Neural cell (in vitro differentiated cells): Measurements from ENCODE around the gene PNPLA3. TPM values are rescaled to one million over a fixed set of nuclear protein-coding genes. Genes with fewer than 3 reads are reported as not detected.

ENCODE experiments used
- H2AFZ ChIP-seq: fragments of 200-600, 300-800 bp; sonication (generic), shearing (Covaris generic); 2 replicates; pipeline ENCODE4 v1.6.0; 2014; ENCODE audit warnings: low read depth, mild to moderate bottlenecking, antibody characterized with exemption, low read length, moderate library complexity
- H3F3A ChIP-seq: fragments of 200-600 bp; shearing (Covaris generic); 2 replicates; pipeline ENCODE4 v1.6.1; 2016; ENCODE audit warnings: mild to moderate bottlenecking, moderate library complexity, mixed read lengths, antibody characterized with exemption, low read length; ENCODE audit not compliant: insufficient read depth, poor library complexity, severe bottlenecking
- H3K27ac ChIP-seq: fragments of 200-600, 300-800 bp; sonication (generic), shearing (Covaris generic); 2 replicates; pipeline ENCODE4 v1.5.1; 2014; ENCODE audit warnings: mild to moderate bottlenecking, low read length, moderate library complexity
- H3K27me3 ChIP-seq: fragments of 300-800, 200-600 bp; sonication (generic), shearing (Covaris generic); 2 replicates; pipeline ENCODE4 v1.6.0; 2014; ENCODE audit warnings: mild to moderate bottlenecking, low read depth, low read length, moderate library complexity; ENCODE audit not compliant: insufficient read depth
- H3K36me3 ChIP-seq: fragments of 300-800, 200-600 bp; sonication (generic), shearing (Covaris generic); 2 replicates; pipeline ENCODE4 v1.5.1; 2014; ENCODE audit warnings: mild to moderate bottlenecking, antibody characterized with exemption, low read length, moderate library complexity; ENCODE audit not compliant: insufficient read depth
- H3K4me2 ChIP-seq: fragments of 300-800, 200-600 bp; sonication (generic), shearing (Covaris generic); 2 replicates; pipeline ENCODE4 v1.6.0; 2014; ENCODE audit warnings: mild to moderate bottlenecking, low read length
- H3K4me3 ChIP-seq: fragments of 300-800, 200-600 bp; sonication (generic), shearing (Covaris generic); 2 replicates; pipeline ENCODE4 v1.5.1; 2014; ENCODE audit warnings: mild to moderate bottlenecking, low read length, moderate library complexity
- H3K79me2 ChIP-seq: fragments of 200-600 bp; shearing (Covaris generic); replicated peaks from 2 replicates; pipeline ENCODE4 v1.6.0; 2014; ENCODE audit warnings: mild to moderate bottlenecking, low read length, moderate library complexity; ENCODE audit not compliant: insufficient read depth
- H3K9ac ChIP-seq: fragments of 300-800, 200-600 bp; sonication (generic), shearing (Covaris generic); 2 replicates; pipeline ENCODE4 v1.6.1; 2016; ENCODE audit warnings: mild to moderate bottlenecking, low read length, mixed read lengths
- H3K9me2 ChIP-seq: fragments of 200-600 bp; shearing (Covaris generic); 2 replicates; pipeline ENCODE4 v1.6.1; 2016; ENCODE audit warnings: mild to moderate bottlenecking, low read length, mixed read lengths; ENCODE audit not compliant: insufficient read depth
- H3K9me3 ChIP-seq: fragments of 200-600, 300-800 bp; sonication (generic), shearing (Covaris generic); 2 replicates; pipeline ENCODE4 v1.6.1; 2016; ENCODE audit warnings: mild to moderate bottlenecking, mixed run types, low read length, moderate library complexity, mixed read lengths
- H4K20me1 ChIP-seq: fragments of 200-600 bp; shearing (Covaris generic); 2 replicates; pipeline ENCODE4 v1.6.1; 2016; ENCODE audit warnings: mild to moderate bottlenecking, mixed run types; ENCODE audit not compliant: insufficient read depth
- EP300 ChIP-seq: fragments of 450-650 bp; conservative IDR thresholded peaks from 2 replicates; pipeline ENCODE4 v1.6.1; 2014; ENCODE audit warnings: antibody characterized with exemption, mild to moderate bottlenecking, moderate library complexity; ENCODE audit not compliant: poor library complexity, severe bottlenecking
- EZH2 ChIP-seq: fragments of 200-600, 300-800 bp; shearing (Covaris generic), sonication (generic); IDR thresholded peaks from 2 replicates; pipeline ENCODE4 v1.6.1; 2014; ENCODE audit warnings: antibody characterized with exemption, low read length, borderline replicate concordance, mild to moderate bottlenecking; ENCODE audit not compliant: insufficient read depth, poor library complexity, severe bottlenecking
- MXI1 ChIP-seq: fragments of 450-650 bp; conservative IDR thresholded peaks from 2 replicates; pipeline ENCODE4 v1.6.1; 2014; ENCODE audit warnings: antibody characterized with exemption, mild to moderate bottlenecking; ENCODE audit not compliant: poor library complexity, severe bottlenecking
- POLR2AphosphoS5 ChIP-seq: IDR thresholded peaks from 2 replicates; pipeline ENCODE4 v1.6.1; 2012
- RAD21 ChIP-seq: fragments of 450-650 bp; conservative IDR thresholded peaks from 2 replicates; pipeline ENCODE4 v1.6.1; 2014; ENCODE audit warnings: antibody characterized with exemption, mild to moderate bottlenecking, moderate library complexity
- SMC3 ChIP-seq: fragments of 450-650 bp; conservative IDR thresholded peaks from 2 replicates; pipeline ENCODE4 v1.6.1; 2014; ENCODE audit warnings: antibody characterized with exemption, mild to moderate bottlenecking, moderate library complexity; ENCODE audit not compliant: poor library complexity
- TAF1 ChIP-seq: IDR thresholded peaks from 2 replicates; pipeline ENCODE4 v1.6.1; 2012; ENCODE audit warnings: low read depth
- polyA plus RNA-seq: library from polyadenylated mRNA; depleted of rRNA; stranded (reverse); fragments of >200 nt; gene quantifications from 2 replicates; pipeline ENCODE4 v1.2.3, GENCODE V29; 2014
- TF ChIP-seq, protein P1 (sequence below): fragments of 450-650 bp; IDR thresholded peaks from 2 replicates; pipeline ENCODE4 v1.5.1; 2014; ENCODE audit warnings: antibody characterized with exemption, mild to moderate bottlenecking, moderate library complexity; ENCODE audit not compliant: poor library complexity, severe bottlenecking
- TF ChIP-seq, protein P2 (sequence below): IDR thresholded peaks from 2 replicates; pipeline ENCODE4 v1.6.1; 2012; ENCODE audit warnings: borderline replicate concordance

Gene PNPLA3
- polyA plus RNA-seq, 1 donor from 2014 or later = 6.5 TPM

DNA sequence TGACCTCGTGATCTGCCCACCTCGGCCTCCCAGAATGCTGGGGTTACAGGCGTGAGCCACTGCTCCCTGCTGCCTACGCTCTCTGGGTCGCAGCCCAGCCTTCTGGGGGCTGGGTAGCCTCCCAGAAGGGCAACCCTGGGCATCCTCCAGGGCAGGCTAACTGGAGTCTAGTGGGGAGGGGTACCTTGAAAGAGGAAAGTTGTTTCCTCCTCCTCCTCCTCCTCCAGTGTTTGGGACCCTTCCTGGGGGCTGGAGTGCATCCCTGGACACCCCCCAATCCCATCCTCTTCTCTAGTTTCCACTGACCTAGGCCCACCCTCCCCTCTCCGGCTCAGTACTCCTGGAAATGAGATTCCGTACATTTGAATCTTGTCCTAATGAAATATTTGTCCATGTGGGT lies 1.3 kb downstream of the PNPLA3 start:
- H3K9me2 ChIP-seq = no peaks in the 10 kb centered on the region
- no peaks in the 10 kb centered on the region for H3K27me3 ChIP-seq
- peak overlapping the region; percentile 36 for H3K9ac ChIP-seq
- H3F3A ChIP-seq = no peaks in the 10 kb centered on the region
- no peak overlapping the region for H3K27ac ChIP-seq
- H2AFZ ChIP-seq = no peak overlapping the region
- H3K4me3 ChIP-seq = peak overlapping the region; percentile 85
- no peaks in the 10 kb centered on the region for H3K79me2 ChIP-seq
- no peaks in the 10 kb centered on the region for H3K36me3 ChIP-seq
- no peaks in the 10 kb centered on the region for H4K20me1 ChIP-seq
- no peaks in the 10 kb centered on the region for H3K9me3 ChIP-seq
- no peak overlapping the region for H3K4me2 ChIP-seq
- no peak for TF ChIP-seq POLR2AphosphoS5
- TF ChIP-seq EZH2 = no peak
- TF ChIP-seq RAD21 = no peak
- no peak for TF ChIP-seq TAF1
- no peak for TF ChIP-seq SMC3
- TF ChIP-seq, protein P1, sequence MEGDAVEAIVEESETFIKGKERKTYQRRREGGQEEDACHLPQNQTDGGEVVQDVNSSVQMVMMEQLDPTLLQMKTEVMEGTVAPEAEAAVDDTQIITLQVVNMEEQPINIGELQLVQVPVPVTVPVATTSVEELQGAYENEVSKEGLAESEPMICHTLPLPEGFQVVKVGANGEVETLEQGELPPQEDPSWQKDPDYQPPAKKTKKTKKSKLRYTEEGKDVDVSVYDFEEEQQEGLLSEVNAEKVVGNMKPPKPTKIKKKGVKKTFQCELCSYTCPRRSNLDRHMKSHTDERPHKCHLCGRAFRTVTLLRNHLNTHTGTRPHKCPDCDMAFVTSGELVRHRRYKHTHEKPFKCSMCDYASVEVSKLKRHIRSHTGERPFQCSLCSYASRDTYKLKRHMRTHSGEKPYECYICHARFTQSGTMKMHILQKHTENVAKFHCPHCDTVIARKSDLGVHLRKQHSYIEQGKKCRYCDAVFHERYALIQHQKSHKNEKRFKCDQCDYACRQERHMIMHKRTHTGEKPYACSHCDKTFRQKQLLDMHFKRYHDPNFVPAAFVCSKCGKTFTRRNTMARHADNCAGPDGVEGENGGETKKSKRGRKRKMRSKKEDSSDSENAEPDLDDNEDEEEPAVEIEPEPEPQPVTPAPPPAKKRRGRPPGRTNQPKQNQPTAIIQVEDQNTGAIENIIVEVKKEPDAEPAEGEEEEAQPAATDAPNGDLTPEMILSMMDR = no peak
- TF ChIP-seq EP300 = no peak
- no peak for TF ChIP-seq MXI1
- TF ChIP-seq, protein P2, sequence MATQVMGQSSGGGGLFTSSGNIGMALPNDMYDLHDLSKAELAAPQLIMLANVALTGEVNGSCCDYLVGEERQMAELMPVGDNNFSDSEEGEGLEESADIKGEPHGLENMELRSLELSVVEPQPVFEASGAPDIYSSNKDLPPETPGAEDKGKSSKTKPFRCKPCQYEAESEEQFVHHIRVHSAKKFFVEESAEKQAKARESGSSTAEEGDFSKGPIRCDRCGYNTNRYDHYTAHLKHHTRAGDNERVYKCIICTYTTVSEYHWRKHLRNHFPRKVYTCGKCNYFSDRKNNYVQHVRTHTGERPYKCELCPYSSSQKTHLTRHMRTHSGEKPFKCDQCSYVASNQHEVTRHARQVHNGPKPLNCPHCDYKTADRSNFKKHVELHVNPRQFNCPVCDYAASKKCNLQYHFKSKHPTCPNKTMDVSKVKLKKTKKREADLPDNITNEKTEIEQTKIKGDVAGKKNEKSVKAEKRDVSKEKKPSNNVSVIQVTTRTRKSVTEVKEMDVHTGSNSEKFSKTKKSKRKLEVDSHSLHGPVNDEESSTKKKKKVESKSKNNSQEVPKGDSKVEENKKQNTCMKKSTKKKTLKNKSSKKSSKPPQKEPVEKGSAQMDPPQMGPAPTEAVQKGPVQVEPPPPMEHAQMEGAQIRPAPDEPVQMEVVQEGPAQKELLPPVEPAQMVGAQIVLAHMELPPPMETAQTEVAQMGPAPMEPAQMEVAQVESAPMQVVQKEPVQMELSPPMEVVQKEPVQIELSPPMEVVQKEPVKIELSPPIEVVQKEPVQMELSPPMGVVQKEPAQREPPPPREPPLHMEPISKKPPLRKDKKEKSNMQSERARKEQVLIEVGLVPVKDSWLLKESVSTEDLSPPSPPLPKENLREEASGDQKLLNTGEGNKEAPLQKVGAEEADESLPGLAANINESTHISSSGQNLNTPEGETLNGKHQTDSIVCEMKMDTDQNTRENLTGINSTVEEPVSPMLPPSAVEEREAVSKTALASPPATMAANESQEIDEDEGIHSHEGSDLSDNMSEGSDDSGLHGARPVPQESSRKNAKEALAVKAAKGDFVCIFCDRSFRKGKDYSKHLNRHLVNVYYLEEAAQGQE = no peak

DNA sequence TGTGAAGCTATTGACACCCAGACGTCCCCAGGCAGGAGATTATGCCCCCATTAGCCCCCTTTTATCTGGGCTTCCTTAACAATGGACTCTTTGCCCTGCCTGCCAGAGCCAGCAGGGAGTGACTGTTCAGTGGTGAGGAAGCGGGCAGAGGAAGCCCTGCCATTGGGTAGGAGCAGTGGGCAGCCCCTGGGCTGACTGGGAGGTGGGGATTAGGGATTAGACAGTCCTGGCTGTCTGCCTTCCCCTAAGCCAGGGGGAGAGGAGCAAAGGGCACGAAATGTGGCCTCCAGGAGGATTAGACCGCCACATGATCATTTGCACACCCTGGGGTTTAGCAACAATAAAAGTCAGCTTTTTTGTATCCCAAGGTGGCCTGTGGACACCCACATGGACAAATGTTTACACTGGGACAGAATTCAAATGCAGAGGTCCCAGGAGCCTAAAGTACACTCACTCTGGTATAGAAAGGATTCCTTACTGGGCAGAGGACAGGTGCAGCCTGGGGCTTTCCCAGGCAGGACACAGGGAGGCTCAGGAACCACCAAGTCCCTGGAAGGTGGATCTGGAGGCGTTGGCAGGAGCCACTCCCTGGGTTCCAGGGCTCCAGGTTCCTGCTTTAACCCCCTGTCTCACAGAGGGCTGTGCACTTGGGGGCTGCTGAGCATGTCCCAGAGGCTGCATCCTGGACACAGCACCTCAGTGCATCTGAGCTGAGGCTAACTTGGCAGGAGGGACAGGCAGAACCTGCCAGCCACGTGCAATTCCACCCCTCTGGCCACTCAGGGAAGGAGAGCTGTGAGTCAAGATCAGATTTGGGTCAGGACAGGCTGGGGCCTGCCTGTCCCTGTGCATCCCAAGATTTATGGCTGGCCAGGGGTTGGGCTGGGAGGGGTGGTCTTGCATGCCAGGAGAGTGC lies 2.1 kb downstream of the PNPLA3 start:
- H3K9ac ChIP-seq = peak overlapping the region; percentile 36
- no peak overlapping the region for H3K27ac ChIP-seq
- H3K9me2 ChIP-seq = no peaks in the 10 kb centered on the region

More for the DNA sequence above, 2.1 kb downstream of the PNPLA3 start:
- Histone ChIP-seq H4K20me1 (no peaks in the 10 kb centered on the region), H3K36me3 (no peaks in the 10 kb centered on the region), H3K4me3 (peak overlapping the region; percentile 85), H2AFZ (no peak overlapping the region), H3K9me3 (no peaks in the 10 kb centered on the region), H3K79me2 (no peaks in the 10 kb centered on the region), H3F3A (no peaks in the 10 kb centered on the region), H3K27me3 (no peaks in the 10 kb centered on the region), H3K4me2 (no peak overlapping the region)
- TF ChIP-seq SMC3 (no peak), EZH2 (no peak), TAF1 (no peak), POLR2AphosphoS5 (no peak), MXI1 (no peak), RAD21 (no peak), EP300 (no peak)
- TF ChIP-seq, protein P2 = no peak
- TF ChIP-seq, protein P1 = no peak
